Measurements from ENCODE around the gene ZNF324. TPM values are rescaled to one million over a fixed set of nuclear protein-coding genes. Genes with fewer than 3 reads are reported as not detected.

Gene ZNF324
- total RNA-seq, 1 donor, result 20.6 TPM

DNA sequence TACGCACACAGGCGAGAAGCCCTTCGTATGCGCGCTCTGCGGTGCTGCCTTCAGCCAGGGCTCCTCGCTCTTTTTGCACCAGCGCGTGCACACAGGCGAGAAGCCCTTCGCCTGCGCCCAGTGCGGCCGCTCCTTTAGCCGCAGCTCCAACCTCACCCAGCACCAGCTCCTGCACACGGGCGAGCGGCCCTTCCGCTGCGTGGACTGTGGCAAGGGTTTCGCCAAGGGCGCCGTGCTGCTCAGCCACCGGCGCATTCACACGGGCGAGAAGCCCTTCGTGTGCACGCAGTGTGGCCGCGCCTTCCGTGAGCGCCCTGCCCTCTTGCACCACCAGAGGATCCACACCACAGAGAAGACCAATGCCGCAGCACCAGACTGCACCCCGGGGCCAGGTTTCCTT, 10.8 kb upstream of the ZNF324 start:
- Histone ChIP-seq H3K4me1 (ENCODE audit: insufficient read depth, low read length) (peaks cover 2% of the 10 kb centered on the region), H3K9me3 (ENCODE audit: low read depth, low read length) (no peaks in the 10 kb centered on the region), H4K20me1 (ENCODE audit: insufficient read depth, low read length) (no peaks in the 10 kb centered on the region), H3K79me2 (ENCODE audit: insufficient read depth, low read length) (peaks cover 2% of the 10 kb centered on the region), H3K27ac (ENCODE audit: low read depth, low read length) (no peak overlapping the region), H3K4me3 (ENCODE audit: insufficient read depth, low read length) (no peak overlapping the region), H2AFZ (ENCODE audit: low read length) (no peak overlapping the region), H3K4me2 (ENCODE audit: insufficient read depth, low read length) (no peak overlapping the region), H3K36me3 (ENCODE audit: insufficient read depth, low read length) (peaks cover 17% of the 10 kb centered on the region), H3K27me3 (ENCODE audit: insufficient read depth, low read length) (no peaks in the 10 kb centered on the region)
- TF ChIP-seq, protein P1, sequence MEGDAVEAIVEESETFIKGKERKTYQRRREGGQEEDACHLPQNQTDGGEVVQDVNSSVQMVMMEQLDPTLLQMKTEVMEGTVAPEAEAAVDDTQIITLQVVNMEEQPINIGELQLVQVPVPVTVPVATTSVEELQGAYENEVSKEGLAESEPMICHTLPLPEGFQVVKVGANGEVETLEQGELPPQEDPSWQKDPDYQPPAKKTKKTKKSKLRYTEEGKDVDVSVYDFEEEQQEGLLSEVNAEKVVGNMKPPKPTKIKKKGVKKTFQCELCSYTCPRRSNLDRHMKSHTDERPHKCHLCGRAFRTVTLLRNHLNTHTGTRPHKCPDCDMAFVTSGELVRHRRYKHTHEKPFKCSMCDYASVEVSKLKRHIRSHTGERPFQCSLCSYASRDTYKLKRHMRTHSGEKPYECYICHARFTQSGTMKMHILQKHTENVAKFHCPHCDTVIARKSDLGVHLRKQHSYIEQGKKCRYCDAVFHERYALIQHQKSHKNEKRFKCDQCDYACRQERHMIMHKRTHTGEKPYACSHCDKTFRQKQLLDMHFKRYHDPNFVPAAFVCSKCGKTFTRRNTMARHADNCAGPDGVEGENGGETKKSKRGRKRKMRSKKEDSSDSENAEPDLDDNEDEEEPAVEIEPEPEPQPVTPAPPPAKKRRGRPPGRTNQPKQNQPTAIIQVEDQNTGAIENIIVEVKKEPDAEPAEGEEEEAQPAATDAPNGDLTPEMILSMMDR (IDR thresholded peaks at IDR 0.05; ENCODE audit: extremely low read depth, low read depth, low read length), result no peak
- no peak for DNase-seq (ENCODE audit: insufficient read length, low spot score, missing footprints)

DNA sequence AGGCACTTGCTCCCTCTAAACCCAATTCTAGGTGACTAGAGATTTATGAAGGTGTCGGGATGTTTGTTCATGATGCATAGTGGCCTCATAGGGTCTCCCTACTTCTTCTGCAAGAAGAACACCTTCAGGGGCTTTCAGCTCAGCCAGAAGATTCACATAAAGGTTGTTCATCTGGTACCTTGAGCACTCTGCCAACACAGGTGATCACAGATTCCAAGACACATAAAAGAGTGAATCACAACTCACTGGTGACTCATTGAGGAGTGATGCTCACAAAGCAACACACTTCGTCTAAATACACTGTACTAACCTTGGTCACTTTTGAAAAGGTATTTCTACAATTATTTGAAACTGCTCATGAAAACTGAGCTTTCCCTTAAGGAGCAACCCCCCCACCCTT, 6.8 kb upstream of the ZNF324 start:
- DNase-seq (ENCODE audit: insufficient read length, low spot score, missing footprints), result peak; percentile 67
- Histone ChIP-seq H3K4me2 (ENCODE audit: insufficient read depth, low read length) (no peak overlapping the region), H3K9me3 (ENCODE audit: low read depth, low read length) (no peaks in the 10 kb centered on the region), H3K27me3 (ENCODE audit: insufficient read depth, low read length) (no peaks in the 10 kb centered on the region), H4K20me1 (ENCODE audit: insufficient read depth, low read length) (no peaks in the 10 kb centered on the region), H3K27ac (ENCODE audit: low read depth, low read length) (no peak overlapping the region), H3K4me1 (ENCODE audit: insufficient read depth, low read length) (no peaks in the 10 kb centered on the region), H3K4me3 (ENCODE audit: insufficient read depth, low read length) (no peak overlapping the region), H3K79me2 (ENCODE audit: insufficient read depth, low read length) (no peaks in the 10 kb centered on the region), H3K36me3 (ENCODE audit: insufficient read depth, low read length) (peaks cover 6% of the 10 kb centered on the region), H2AFZ (ENCODE audit: low read length) (no peak overlapping the region)
- TF ChIP-seq, protein P1 (IDR thresholded peaks at IDR 0.05; ENCODE audit: extremely low read depth, low read depth, low read length), result no peak

GRCh38 chr19:58466089-58466759, 656 bp upstream of the ZNF324 start:
- H3K4me1 ChIP-seq (ENCODE audit: insufficient read depth, low read length), result peaks cover 4% of the 10 kb centered on the region
- TF ChIP-seq, protein P1 (IDR thresholded peaks at IDR 0.05; ENCODE audit: extremely low read depth, low read depth, low read length), result no peak
- peaks cover 28% of the 10 kb centered on the region for H3K79me2 ChIP-seq (ENCODE audit: insufficient read depth, low read length)
- H4K20me1 ChIP-seq (ENCODE audit: insufficient read depth, low read length), result peaks cover 17% of the 10 kb centered on the region
- H3K27me3 ChIP-seq (ENCODE audit: insufficient read depth, low read length), result no peaks in the 10 kb centered on the region
- H3K9me3 ChIP-seq (ENCODE audit: low read depth, low read length), result no peaks in the 10 kb centered on the region
- H3K4me2 ChIP-seq (ENCODE audit: insufficient read depth, low read length), result peak overlapping the region; percentile 95
- no peak for DNase-seq (ENCODE audit: insufficient read length, low spot score, missing footprints)
- H3K27ac ChIP-seq (ENCODE audit: low read depth, low read length), result no peak overlapping the region
- peak overlapping the region; percentile 99 for H2AFZ ChIP-seq (ENCODE audit: low read length)
- H3K4me3 ChIP-seq (ENCODE audit: insufficient read depth, low read length), result peak overlapping the region; percentile 94
- no peaks in the 10 kb centered on the region for H3K36me3 ChIP-seq (ENCODE audit: insufficient read depth, low read length)

DNA sequence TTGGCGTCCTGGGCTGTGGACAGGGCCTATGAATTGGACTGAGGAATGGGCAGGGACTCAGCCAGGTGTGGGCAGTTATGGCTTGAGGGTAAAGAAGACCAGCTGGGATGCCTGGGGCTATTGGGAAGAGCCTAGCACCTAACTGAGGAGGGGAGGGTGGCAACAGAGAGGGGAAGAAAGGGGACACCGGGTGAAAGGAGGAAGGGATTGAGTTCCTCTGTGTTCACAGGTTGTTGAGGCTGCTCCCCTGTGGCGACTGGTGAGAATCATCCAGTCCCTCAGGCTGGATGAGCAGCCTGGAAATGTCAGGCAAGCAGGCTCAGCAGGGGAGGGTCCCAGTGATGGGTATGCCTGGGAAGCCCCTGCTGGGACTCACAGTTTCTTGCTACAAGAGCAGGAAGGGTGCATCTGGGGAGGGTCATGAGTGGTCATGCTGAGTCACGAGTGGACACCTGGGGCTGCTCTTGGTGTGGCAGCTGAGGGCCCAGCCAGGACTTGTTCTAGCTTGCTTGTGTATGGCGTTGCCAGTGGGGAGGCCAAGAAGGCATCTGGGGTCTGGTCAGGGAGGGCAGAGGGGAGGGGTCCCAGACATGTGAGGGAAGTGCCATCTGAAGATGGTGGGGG, 1.4 kb downstream of the ZNF324 start:
- Histone ChIP-seq H3K36me3 (ENCODE audit: insufficient read depth, low read length) (peaks cover 15% of the 10 kb centered on the region), H2AFZ (ENCODE audit: low read length) (no peak overlapping the region), H3K4me1 (ENCODE audit: insufficient read depth, low read length) (peaks cover 4% of the 10 kb centered on the region), H4K20me1 (ENCODE audit: insufficient read depth, low read length) (peaks cover 20% of the 10 kb centered on the region), H3K9me3 (ENCODE audit: low read depth, low read length) (no peaks in the 10 kb centered on the region), H3K27ac (ENCODE audit: low read depth, low read length) (no peak overlapping the region), H3K79me2 (ENCODE audit: insufficient read depth, low read length) (peaks cover 28% of the 10 kb centered on the region), H3K4me3 (ENCODE audit: insufficient read depth, low read length) (peak overlapping the region; percentile 94), H3K4me2 (ENCODE audit: insufficient read depth, low read length) (peak overlapping the region; percentile 47), H3K27me3 (ENCODE audit: insufficient read depth, low read length) (no peaks in the 10 kb centered on the region)
- TF ChIP-seq, protein P1 (IDR thresholded peaks at IDR 0.05; ENCODE audit: extremely low read depth, low read depth, low read length), result no peak
- DNase-seq (ENCODE audit: insufficient read length, low spot score, missing footprints), result peak; percentile 84

Data from osteoblast (primary cell).